Measurements from ENCODE around the gene GMFB. TPM values are rescaled to one million over a fixed set of nuclear protein-coding genes. Genes with fewer than 3 reads are reported as not detected.

Gene GMFB
- 40.9 and 41.1 TPM in 2 replicates for total RNA-seq

- H3K4me1 Mint-ChIP-seq = peaks cover 47% of the 10 kb centered on the region
- H3K36me3 Mint-ChIP-seq (ENCODE audit: low read depth) = peaks cover 15% of the 10 kb centered on the region
- H3K4me3 Mint-ChIP-seq = peak within 1 kb of the TSS; percentile 89
Measured at GRCh38 chr14:54488646-54489317, at the start of gene GMFB. TSS of gene GMFB (minus strand) at chr14:54488980. CDS start at chr14:54488927, 53 bp downstream.

GRCh38 chr14:54538055-54538454, 49.3 kb upstream of the GMFB start:
- no peak overlapping the region for H3K4me3 Mint-ChIP-seq
- no peaks in the 10 kb centered on the region for H3K9me3 Mint-ChIP-seq
- H3K27ac Mint-ChIP-seq = no peak overlapping the region
- H3K4me1 Mint-ChIP-seq = peaks cover 2% of the 10 kb centered on the region
- no peaks in the 10 kb centered on the region for H3K27me3 Mint-ChIP-seq
- no peak for DNase-seq
- intact Hi-C loops (cut with micrococcal nuclease) = no loop called here
- peaks cover 6% of the 10 kb centered on the region for H3K36me3 Mint-ChIP-seq (ENCODE audit: low read depth)

More at GRCh38 chr14:54488646-54489317, at the start of gene GMFB:
- Mint-ChIP-seq H3K9me3 (no peaks in the 10 kb centered on the region), H3K27ac (peak within 1 kb of the TSS; percentile 86), H3K27me3 (peaks cover 3% of the 10 kb centered on the region)
- intact Hi-C loops (cut with micrococcal nuclease) = loop anchor here (1.0 to 10.0 kb wide), 5 partner anchors 21 to 536 kb away; partner anchors contain the start of genes CDKN3, CGRRF1, CNIH1 and GCH1
- DNase-seq = peak; percentile 96

- intact Hi-C loops (cut with micrococcal nuclease) = no loop called here
- DNase-seq = no peak
- peaks cover 6% of the 10 kb centered on the region for H3K36me3 Mint-ChIP-seq (ENCODE audit: low read depth)
- H3K27ac Mint-ChIP-seq = no peak overlapping the region
- H3K4me3 Mint-ChIP-seq = no peak overlapping the region
- H3K27me3 Mint-ChIP-seq = no peaks in the 10 kb centered on the region
- no peaks in the 10 kb centered on the region for H3K9me3 Mint-ChIP-seq
- peaks cover 4% of the 10 kb centered on the region for H3K4me1 Mint-ChIP-seq
Measured at GRCh38 chr14:54537651-54538050, 48.9 kb upstream of the GMFB start.

- Mint-ChIP-seq H3K9me3 (no peaks in the 10 kb centered on the region), H3K4me1 (peaks cover 4% of the 10 kb centered on the region), H3K36me3 (ENCODE audit: low read depth) (peaks cover 6% of the 10 kb centered on the region), H3K4me3 (no peak overlapping the region), H3K27me3 (no peaks in the 10 kb centered on the region), H3K27ac (no peak overlapping the region)
- DNase-seq = peak; percentile 4
- intact Hi-C loops (cut with micrococcal nuclease) = no loop called here
Measured at GRCh38 chr14:54535646-54536045, 46.9 kb upstream of the GMFB start.

GRCh38 chr14:54535126-54535525, 46.3 kb upstream of the GMFB start:
- Mint-ChIP-seq H3K27me3 (no peaks in the 10 kb centered on the region), H3K27ac (no peak overlapping the region), H3K4me1 (peaks cover 4% of the 10 kb centered on the region), H3K9me3 (no peaks in the 10 kb centered on the region), H3K36me3 (ENCODE audit: low read depth) (peaks cover 5% of the 10 kb centered on the region), H3K4me3 (no peak overlapping the region)
- intact Hi-C loops (cut with micrococcal nuclease) = no loop called here
- no peak for DNase-seq

- DNase-seq = no peak
- Mint-ChIP-seq H3K27me3 (no peaks in the 10 kb centered on the region), H3K9me3 (no peaks in the 10 kb centered on the region), H3K4me1 (peaks cover 4% of the 10 kb centered on the region), H3K27ac (no peak overlapping the region), H3K36me3 (ENCODE audit: low read depth) (peaks cover 4% of the 10 kb centered on the region), H3K4me3 (no peak overlapping the region)
- intact Hi-C loops (cut with micrococcal nuclease) = no loop called here
Measured at GRCh38 chr14:54533100-54533499, 44.3 kb upstream of the GMFB start.

- H3K4me3 Mint-ChIP-seq = no peak overlapping the region
- no peak for DNase-seq
- H3K27ac Mint-ChIP-seq = peak overlapping the region; percentile 27
- intact Hi-C loops (cut with micrococcal nuclease) = no loop called here
- H3K36me3 Mint-ChIP-seq (ENCODE audit: low read depth) = peaks cover 4% of the 10 kb centered on the region
- H3K27me3 Mint-ChIP-seq = no peaks in the 10 kb centered on the region
- H3K4me1 Mint-ChIP-seq = peaks cover 4% of the 10 kb centered on the region
- no peaks in the 10 kb centered on the region for H3K9me3 Mint-ChIP-seq
Measured at GRCh38 chr14:54532111-54533012, 43.6 kb upstream of the GMFB start.

GRCh38 chr14:54529811-54530210, 41.0 kb upstream of the GMFB start:
- no peaks in the 10 kb centered on the region for H3K9me3 Mint-ChIP-seq
- no peaks in the 10 kb centered on the region for H3K27me3 Mint-ChIP-seq
- no peak for DNase-seq
- intact Hi-C loops (cut with micrococcal nuclease) = no loop called here
- no peak overlapping the region for H3K27ac Mint-ChIP-seq
- H3K36me3 Mint-ChIP-seq (ENCODE audit: low read depth) = peaks cover 6% of the 10 kb centered on the region
- peaks cover 4% of the 10 kb centered on the region for H3K4me1 Mint-ChIP-seq
- no peak overlapping the region for H3K4me3 Mint-ChIP-seq

- Mint-ChIP-seq H3K4me3 (no peak overlapping the region), H3K4me1 (peaks cover 4% of the 10 kb centered on the region), H3K27me3 (no peaks in the 10 kb centered on the region), H3K36me3 (ENCODE audit: low read depth) (peaks cover 5% of the 10 kb centered on the region), H3K9me3 (no peaks in the 10 kb centered on the region), H3K27ac (no peak overlapping the region)
- intact Hi-C loops (cut with micrococcal nuclease) = no loop called here
- DNase-seq = no peak
Measured at GRCh38 chr14:54528973-54529372, 40.2 kb upstream of the GMFB start.

GRCh38 chr14:54524410-54524809, 35.6 kb upstream of the GMFB start:
- peaks cover 2% of the 10 kb centered on the region for H3K4me1 Mint-ChIP-seq
- no peaks in the 10 kb centered on the region for H3K27me3 Mint-ChIP-seq
- H3K4me3 Mint-ChIP-seq = no peak overlapping the region
- intact Hi-C loops (cut with micrococcal nuclease) = no loop called here
- H3K9me3 Mint-ChIP-seq = no peaks in the 10 kb centered on the region
- peaks cover 15% of the 10 kb centered on the region for H3K36me3 Mint-ChIP-seq (ENCODE audit: low read depth)
- no peak overlapping the region for H3K27ac Mint-ChIP-seq
- DNase-seq = peak; percentile 35

- no peaks in the 10 kb centered on the region for H3K27me3 Mint-ChIP-seq
- no peak overlapping the region for H3K4me3 Mint-ChIP-seq
- no peak overlapping the region for H3K27ac Mint-ChIP-seq
- no peak for DNase-seq
- intact Hi-C loops (cut with micrococcal nuclease) = no loop called here
- peaks cover 24% of the 10 kb centered on the region for H3K36me3 Mint-ChIP-seq (ENCODE audit: low read depth)
- H3K4me1 Mint-ChIP-seq = peaks cover 16% of the 10 kb centered on the region
- no peaks in the 10 kb centered on the region for H3K9me3 Mint-ChIP-seq
Measured at GRCh38 chr14:54516709-54517108, 27.9 kb upstream of the GMFB start.

- peaks cover 23% of the 10 kb centered on the region for H3K4me1 Mint-ChIP-seq
- DNase-seq = no peak
- intact Hi-C loops (cut with micrococcal nuclease) = no loop called here
- peaks cover 24% of the 10 kb centered on the region for H3K36me3 Mint-ChIP-seq (ENCODE audit: low read depth)
- H3K27ac Mint-ChIP-seq = no peak overlapping the region
- no peaks in the 10 kb centered on the region for H3K9me3 Mint-ChIP-seq
- H3K27me3 Mint-ChIP-seq = no peaks in the 10 kb centered on the region
- H3K4me3 Mint-ChIP-seq = no peak overlapping the region
Measured at GRCh38 chr14:54515670-54516069, 26.9 kb upstream of the GMFB start.

GRCh38 chr14:54512393-54512792, 23.6 kb upstream of the GMFB start:
- H3K36me3 Mint-ChIP-seq (ENCODE audit: low read depth) = peaks cover 21% of the 10 kb centered on the region
- H3K27me3 Mint-ChIP-seq = no peaks in the 10 kb centered on the region
- H3K4me1 Mint-ChIP-seq = peaks cover 32% of the 10 kb centered on the region
- intact Hi-C loops (cut with micrococcal nuclease) = no loop called here
- H3K9me3 Mint-ChIP-seq = no peaks in the 10 kb centered on the region
- no peak overlapping the region for H3K27ac Mint-ChIP-seq
- DNase-seq = no peak
- H3K4me3 Mint-ChIP-seq = no peak overlapping the region

Measured in activated CD4-positive, alpha-beta T cell treated with anti-CD3 and anti-CD28 coated beads, Interleukin-2, amount 10 ng/mL, durations not matched to agents 24 days and 14 days (primary cell).